IMR-90 (cell line): ENCODE measurements around the gene AK2. TPM values are rescaled to one million over a fixed set of nuclear protein-coding genes. Genes with fewer than 3 reads are reported as not detected.

Experiments used
- ATAC-seq: fragments of 200-7000 bp; cut with Tn5 transposase; 2 replicates; pipeline ENCODE4 v1.9.1; 2020; ENCODE audit warnings: low read depth, mild to moderate bottlenecking, moderate library complexity
- BruUV-seq: library from RNA; stranded (reverse); fragments of 400-500 nt; replicated peaks from 2 replicates; lab custom pipeline; 2021; lab: Mats Ljungman, UMichigan
- CTCF ChIA-PET: fragments of 300-600 bp; formaldehyde crosslinking; extraction: SDS; loops from one replicate; lab custom pipeline; 2021; ENCODE audit warnings: antibody characterized with exemption; lab: Yijun Ruan, JAX
- POLR2A ChIA-PET: fragments of 300-600 bp; sonication (Branson Sonifier 250); formaldehyde crosslinking; loops from one replicate; lab custom pipeline; 2022; ENCODE audit warnings: antibody characterized with exemption; ENCODE audit not compliant: unreplicated experiment; lab: Charles Lee
- DNase-seq: peaks from one replicate; pipeline ENCODE4 v3.0.0; 2013
- H2AFZ ChIP-seq: replicated peaks from 2 replicates; pipeline ENCODE3; 2013; ENCODE audit warnings: low read length, mild to moderate bottlenecking; ENCODE audit not compliant: poor library complexity
- H2AK5ac ChIP-seq: 2 replicates; pipeline ENCODE4 v1.6.1; 2013; ENCODE audit warnings: low read depth, low read length, inconsistent platforms
- H2AK9ac ChIP-seq: replicated peaks from 2 replicates; pipeline ENCODE3; 2013; ENCODE audit warnings: mild to moderate bottlenecking, low read depth, low read length, moderate library complexity; ENCODE audit not compliant: poor library complexity
- H2BK120ac ChIP-seq: 2 replicates; pipeline ENCODE4 v1.6.1; 2013; ENCODE audit warnings: low read depth, low read length, inconsistent platforms
- H2BK15ac ChIP-seq: 3 replicates; pipeline ENCODE4 v1.6.1; 2013; ENCODE audit warnings: low read depth, low read length, inconsistent platforms
- H2BK20ac ChIP-seq: 2 replicates; pipeline ENCODE4 v1.6.1; 2013; ENCODE audit warnings: low read depth, mild to moderate bottlenecking, inconsistent platforms, low read length, moderate library complexity
- H2BK5ac ChIP-seq: 2 replicates; pipeline ENCODE4 v1.6.1; 2013; ENCODE audit warnings: mild to moderate bottlenecking, low read depth, low read length, inconsistent platforms; ENCODE audit not compliant: poor library complexity, severe bottlenecking
- H3K14ac ChIP-seq: replicated peaks from 2 replicates; pipeline ENCODE4 v1.6.1; 2013; ENCODE audit warnings: low read depth, low read length, inconsistent platforms
- H3K18ac ChIP-seq: 2 replicates; pipeline ENCODE4 v1.6.1; 2013; ENCODE audit warnings: low read depth, low read length, control low read depth
- H3K23ac ChIP-seq: 2 replicates; pipeline ENCODE4 v1.6.1; 2013; ENCODE audit warnings: low read depth, low read length, inconsistent platforms
- H3K27ac ChIP-seq: 2 replicates; pipeline ENCODE4 v1.5.1; 2013; ENCODE audit warnings: mild to moderate bottlenecking, control low read depth, low read length; ENCODE audit not compliant: insufficient read depth
- H3K27me3 ChIP-seq: 2 replicates; pipeline ENCODE4 v1.6.1; 2013; ENCODE audit warnings: low read length; ENCODE audit not compliant: control insufficient read depth, insufficient read depth
- H3K36me3 ChIP-seq: 2 replicates; pipeline ENCODE4 v1.6.1; 2013; ENCODE audit warnings: low read length, mixed read lengths; ENCODE audit not compliant: control insufficient read depth, insufficient read depth
- H3K4ac ChIP-seq: 2 replicates; pipeline ENCODE4 v1.6.1; 2013; ENCODE audit warnings: low read depth, low read length, inconsistent platforms
- H3K4me1 ChIP-seq: 2 replicates; pipeline ENCODE4 v1.6.1; 2013; ENCODE audit warnings: low read length, mixed read lengths; ENCODE audit not compliant: control insufficient read depth, insufficient read depth
- H3K4me2 ChIP-seq: 2 replicates; pipeline ENCODE4 v1.6.1; 2013; ENCODE audit warnings: low read depth, mild to moderate bottlenecking, control low read depth, low read length, moderate library complexity
- H3K4me3 ChIP-seq: 2 replicates; pipeline ENCODE4 v1.5.1; 2013; ENCODE audit warnings: low read depth, mild to moderate bottlenecking, control low read depth, low read length, moderate library complexity; ENCODE audit not compliant: insufficient read depth
- H3K56ac ChIP-seq: 2 replicates; pipeline ENCODE4 v1.6.1; 2013; ENCODE audit warnings: low read length, inconsistent platforms; ENCODE audit not compliant: insufficient read depth; ENCODE audit errors: extremely low read depth
- H3K79me1 ChIP-seq, 2 experiments: 2 replicates each; pipeline ENCODE4 v1.6.1; 2013; ENCODE audit warnings: low read length in 2 of 2, inconsistent platforms in 1 of 2, low read depth in 1 of 2
- H3K9ac ChIP-seq: 2 replicates; pipeline ENCODE4 v1.6.1; 2013; ENCODE audit warnings: low read depth, low read length, control low read depth
- H3K9me1 ChIP-seq: 2 replicates; pipeline ENCODE4 v1.6.1; 2013; ENCODE audit warnings: low read length, inconsistent platforms; ENCODE audit not compliant: insufficient read depth
- H3K9me3 ChIP-seq: 2 replicates; pipeline ENCODE4 v1.6.1; 2013; ENCODE audit warnings: low read length; ENCODE audit not compliant: control insufficient read depth, insufficient read depth
- H4K20me1 ChIP-seq: 2 replicates; pipeline ENCODE4 v1.6.1; 2013; ENCODE audit warnings: low read length, inconsistent platforms; ENCODE audit not compliant: insufficient read depth
- H4K5ac ChIP-seq: 2 replicates; pipeline ENCODE4 v1.6.1; 2013; ENCODE audit warnings: mild to moderate bottlenecking, low read depth, low read length, control low read depth
- H4K8ac ChIP-seq, 2 experiments: 2 replicates each; pipeline ENCODE4 v1.6.1; 2013; ENCODE audit warnings: low read depth in 2 of 2, low read length in 2 of 2, control low read depth in 1 of 2, inconsistent platforms in 1 of 2
- H4K91ac ChIP-seq: 2 replicates; pipeline ENCODE4 v1.6.1; 2013; ENCODE audit warnings: low read depth, low read length, inconsistent platforms; ENCODE audit not compliant: insufficient read depth
- CEBPB ChIP-seq: IDR thresholded peaks from 2 replicates; pipeline ENCODE4 v1.6.1; 2012; ENCODE audit warnings: low read depth, low read length, improper control_type of control experiment
- CHD1 ChIP-seq: IDR thresholded peaks from 2 replicates; pipeline ENCODE4 v1.6.1; 2012; ENCODE audit warnings: low read depth, low read length, improper control_type of control experiment
- ELK1 ChIP-seq: fragments of 150-350 bp; IDR thresholded peaks from 2 replicates; pipeline ENCODE4 v1.6.1; 2016; ENCODE audit warnings: low read depth, mild to moderate bottlenecking, low read length, moderate library complexity, borderline replicate concordance
- MAFK ChIP-seq: IDR thresholded peaks from 2 replicates; pipeline ENCODE4 v1.6.1; 2012; ENCODE audit warnings: low read depth, low read length, improper control_type of control experiment
- WGBS, 2 experiments: methylation state at CpG; one replicate each; pipeline versions ENCODE4 v1.1.5 to v1.1.7; 2013; ENCODE audit warnings: missing lambda C conversion rate in 2 of 2; ENCODE audit not compliant: insufficient read length in 1 of 2; ENCODE audit errors: extremely low coverage in 2 of 2; 5-methylcytosine and 5-hydroxymethylcytosine counted together
- dilution Hi-C: fragments of 300-500 bp; cut with HindIII; formaldehyde crosslinking; loops from one replicate; pipeline ENCODE4 v1.14.3; 2018; ENCODE audit warnings: low sequenced_read_pairs; ENCODE audit not compliant: unreplicated experiment
- in situ Hi-C: fragments of 300-500 bp; cut with MboI; formaldehyde crosslinking; loops from 3 replicates; pipeline ENCODE4 v1.14.3; 2019; ENCODE audit warnings: low sequenced_read_pairs, inconsistent platforms, mixed read lengths
- intact Hi-C: fragments of 100-400 bp; cut with micrococcal nuclease; formaldehyde crosslinking; loops from 2 replicates; pipeline ENCODE4 v1.10.0; 2022
- polyA plus RNA-seq, 3 experiments: library from polyadenylated mRNA; depleted of rRNA; stranded (reverse); fragments of >200 nt; gene quantifications; 2 replicates each; pipeline ENCODE4 v1.2.3, GENCODE V29; 2012; ENCODE audit warnings: low replicate concordance in 1 of 3
- total RNA-seq: library from RNA; depleted of rRNA; stranded (reverse); fragments of >200 nt; gene quantifications from 2 replicates; pipeline ENCODE4 v1.2.3, GENCODE V29; 2012

AK2 gene
- total and polyA plus RNA-seq, 2 of the 4 experiments (the other 2 are of a cell fraction) = 118 to 203 TPM

- H3K36me3 ChIP-seq = no peaks in the 10 kb centered on the region
- no peaks in the 10 kb centered on the region for H3K79me1 ChIP-seq
- no peak overlapping the region for H3K4me2 ChIP-seq
- no TSS peak for BruUV-seq
- WGBS, 2 experiments = no CpG with 5 or more reads among the region's 2 CpGs
- H2BK15ac ChIP-seq = no peak overlapping the region
- no peak overlapping the region for H2AFZ ChIP-seq
- no peak overlapping the region for H3K4me3 ChIP-seq
- peak; percentile 44 for DNase-seq
- H3K9me3 ChIP-seq = no peaks in the 10 kb centered on the region
- no peak overlapping the region for H3K23ac ChIP-seq
- no peak overlapping the region for H3K27ac ChIP-seq
- ATAC-seq = peak; percentile 67
- no peak overlapping the region for H4K91ac ChIP-seq
- no peak overlapping the region for H3K18ac ChIP-seq
- no peak overlapping the region for H3K9ac ChIP-seq
- no peak overlapping the region for H2AK9ac ChIP-seq
- intact Hi-C loops (no loop called here), dilution Hi-C loops (no loop called here), in situ Hi-C loops (no loop called here)
- H3K27me3 ChIP-seq = no peaks in the 10 kb centered on the region
- no peak for TF ChIP-seq ELK1
- TF ChIP-seq CEBPB = peak; percentile 21; the same call in 1 of the 2 replicates
- TF ChIP-seq CHD1 = no peak
- 0 out of 2 replicates have a peak, but pooled peaks have one; percentile 14 for TF ChIP-seq MAFK
- H2BK5ac ChIP-seq = no peak overlapping the region
- ChIA-PET POLR2A (no interaction called here), CTCF (no interaction called here)
- H3K4me1 ChIP-seq = peaks cover 4% of the 10 kb centered on the region; the same call in 1 of the 2 replicates
- no peak overlapping the region for H4K8ac ChIP-seq
- no peaks in the 10 kb centered on the region for H4K20me1 ChIP-seq
- no peak overlapping the region for H4K5ac ChIP-seq
- no peak overlapping the region; the same call in 1 of the 2 replicates for H3K4ac ChIP-seq
- H2BK120ac ChIP-seq = no peak overlapping the region; the same call in 1 of the 2 replicates
- H2AK5ac ChIP-seq = peak overlapping the region; percentile 23
- no peak overlapping the region for H3K14ac ChIP-seq
- peak overlapping the region; percentile 25; the same call in 1 of the 2 replicates for H2BK20ac ChIP-seq
- no peak overlapping the region for H3K56ac ChIP-seq
- peaks cover 4% of the 10 kb centered on the region; the same call in 1 of the 2 replicates for H3K9me1 ChIP-seq
These were observed 11.2 kb upstream of the AK2 start for GRCh38 chr1:33047839-33048305.
